WTC11 (cell line): ENCODE results near the gene UBR2. TPM values are rescaled to one million over a fixed set of nuclear protein-coding genes. Genes with fewer than 3 reads are reported as not detected.

Experiments
- AFF4 ChIP-seq: sonication (generic); formaldehyde crosslinking; IDR thresholded peaks from 2 replicates; pipeline ENCODE4 v1.8.1; 2023; ENCODE audit warnings: mild to moderate bottlenecking, missing genetic modification reagents, borderline replicate concordance
- CBFB ChIP-seq: sonication (generic); formaldehyde crosslinking; IDR thresholded peaks from 2 replicates; pipeline ENCODE4 v1.8.1; 2022; ENCODE audit warnings: mild to moderate bottlenecking, low read depth, missing genetic modification reagents
- CREM ChIP-seq: sonication (generic); formaldehyde crosslinking; IDR thresholded peaks from 2 replicates; pipeline ENCODE4 v1.8.1; 2022; ENCODE audit warnings: mild to moderate bottlenecking, missing genetic modification reagents, moderate library complexity
- CTCF ChIP-seq: fragments of 200-600 bp; IDR thresholded peaks from 2 replicates; pipeline ENCODE4 v1.8.0; 2022; ENCODE audit warnings: antibody characterized with exemption
- E2F1 ChIP-seq: sonication (generic); formaldehyde crosslinking; IDR thresholded peaks from 2 replicates; pipeline ENCODE4 v1.8.0; 2022; ENCODE audit warnings: mild to moderate bottlenecking, missing genetic modification reagents
- EMX1 ChIP-seq: fragments of 250-450 bp; sonication (Bioruptor Pico); IDR thresholded peaks from 2 replicates; pipeline ENCODE4 v1.8.0; 2021; ENCODE audit warnings: mild to moderate bottlenecking
- FOXK1 ChIP-seq: sonication (generic); formaldehyde crosslinking; IDR thresholded peaks from 2 replicates; pipeline ENCODE4 v1.8.0; 2022; ENCODE audit warnings: mild to moderate bottlenecking, moderate library complexity, missing genetic modification reagents
- FOXP4 ChIP-seq: sonication (generic); formaldehyde crosslinking; IDR thresholded peaks from 2 replicates; pipeline ENCODE4 v1.8.0; 2022; ENCODE audit warnings: mild to moderate bottlenecking, missing genetic modification reagents
- GABPB1 ChIP-seq: sonication (generic); formaldehyde crosslinking; IDR thresholded peaks from 2 replicates; pipeline ENCODE4 v1.8.1; 2023; ENCODE audit warnings: mild to moderate bottlenecking, missing genetic modification reagents
- GRHL2 ChIP-seq: fragments of 250-450 bp; sonication (Bioruptor Pico); IDR thresholded peaks from 2 replicates; pipeline ENCODE4 v1.8.0; 2022; ENCODE audit warnings: mild to moderate bottlenecking, moderate library complexity; ENCODE audit not compliant: insufficient replicate concordance, severe bottlenecking
- IRF1 ChIP-seq: sonication (generic); formaldehyde crosslinking; IDR thresholded peaks from 2 replicates; pipeline ENCODE4 v1.8.0; 2023; ENCODE audit warnings: missing genetic modification reagents
- MAX ChIP-seq: sonication (generic); formaldehyde crosslinking; IDR thresholded peaks from 2 replicates; pipeline ENCODE4 v1.8.0; 2022; ENCODE audit warnings: mild to moderate bottlenecking, missing genetic modification reagents
- MXD4 ChIP-seq: fragments of 250-450 bp; sonication (Bioruptor Pico); IDR thresholded peaks from 2 replicates; pipeline ENCODE4 v1.8.0; 2021; ENCODE audit warnings: mild to moderate bottlenecking, moderate library complexity, borderline replicate concordance
- MYBL2 ChIP-seq: sonication (generic); formaldehyde crosslinking; IDR thresholded peaks from 2 replicates; pipeline ENCODE4 v1.8.1; 2023; ENCODE audit warnings: mild to moderate bottlenecking, moderate library complexity, missing genetic modification reagents
- PRRX2 ChIP-seq: fragments of 250-450 bp; sonication (Bioruptor Pico); IDR thresholded peaks from 2 replicates; pipeline ENCODE4 v1.8.0; 2021; ENCODE audit warnings: mild to moderate bottlenecking
- RELA ChIP-seq: sonication (generic); formaldehyde crosslinking; IDR thresholded peaks from 2 replicates; pipeline ENCODE4 v1.8.1; 2022; ENCODE audit warnings: missing genetic modification reagents, mild to moderate bottlenecking, borderline replicate concordance
- RORB ChIP-seq: fragments of 250-450 bp; sonication (Bioruptor Pico); IDR thresholded peaks from 2 replicates; pipeline ENCODE4 v1.9.0; 2021; ENCODE audit warnings: mild to moderate bottlenecking
- SP1 ChIP-seq: sonication (generic); formaldehyde crosslinking; conservative IDR thresholded peaks from 2 replicates; pipeline ENCODE4 v1.8.1; 2022; ENCODE audit warnings: missing genetic modification reagents
- TCF7 ChIP-seq: sonication (generic); formaldehyde crosslinking; IDR thresholded peaks from 2 replicates; pipeline ENCODE4 v1.8.0; 2022; ENCODE audit warnings: mild to moderate bottlenecking, low read depth, missing genetic modification reagents, moderate library complexity
- TEAD1 ChIP-seq: sonication (generic); formaldehyde crosslinking; IDR thresholded peaks from 2 replicates; pipeline ENCODE4 v1.8.0; 2022; ENCODE audit warnings: mild to moderate bottlenecking, missing genetic modification reagents
- TP53 ChIP-seq: sonication (generic); formaldehyde crosslinking; IDR thresholded peaks from 2 replicates; pipeline ENCODE4 v1.8.1; 2023; ENCODE audit warnings: mild to moderate bottlenecking, missing genetic modification reagents
- USF2 ChIP-seq: sonication (generic); formaldehyde crosslinking; IDR thresholded peaks from 2 replicates; pipeline ENCODE4 v1.8.1; 2023; ENCODE audit warnings: mild to moderate bottlenecking, missing genetic modification reagents, moderate library complexity
- ZBTB21 ChIP-seq: sonication (generic); formaldehyde crosslinking; IDR thresholded peaks from 2 replicates; pipeline ENCODE4 v1.8.1; 2023; ENCODE audit warnings: mild to moderate bottlenecking, missing genetic modification reagents, borderline replicate concordance
- ZNF232 ChIP-seq: sonication (generic); formaldehyde crosslinking; IDR thresholded peaks from 2 replicates; pipeline ENCODE4 v1.8.0; 2022; ENCODE audit warnings: mild to moderate bottlenecking, missing genetic modification reagents
- ZNF396 ChIP-seq: fragments of 250-450 bp; sonication (Bioruptor Pico); IDR thresholded peaks from 2 replicates; pipeline ENCODE4 v1.8.0; 2021; ENCODE audit warnings: mild to moderate bottlenecking, moderate library complexity, borderline replicate concordance
- ZNF512 ChIP-seq: sonication (generic); formaldehyde crosslinking; IDR thresholded peaks from 2 replicates; pipeline ENCODE4 v1.8.1; 2022; ENCODE audit warnings: missing genetic modification reagents, borderline replicate concordance
- ZNF671 ChIP-seq: fragments of 250-450 bp; sonication (Bioruptor Pico); IDR thresholded peaks from 2 replicates; pipeline ENCODE4 v1.8.0; 2021; ENCODE audit warnings: mild to moderate bottlenecking
- total RNA-seq: library from RNA; stranded (reverse); gene quantifications from 3 replicates; pipeline ENCODE4 v1.2.3, GENCODE V29; 2021

UBR2 gene
- total RNA-seq, 1 experiment from 2014 or later: 18.8 TPM

GRCh38 chr6:42547407-42548329, 16.2 kb upstream of the UBR2 start (continued):
- TF ChIP-seq ZNF512 (no peak), CBFB (CRISPR knock-in tag) (no peak), FOXP4 (CRISPR knock-in tag) (no peak), MXD4 (CRISPR knock-in tag) (no peak), USF2 (CRISPR knock-in tag) (peak; percentile 88), IRF1 (CRISPR knock-in tag) (no peak), ZBTB21 (CRISPR knock-in tag) (no peak), TP53 (CRISPR knock-in tag) (no peak), CTCF (peak; percentile 98), TCF7 (CRISPR knock-in tag) (no peak), RELA (CRISPR knock-in tag) (no peak), ZNF671 (no peak), MAX (CRISPR knock-in tag) (peak; percentile 64; the same call in 1 of the 2 replicates), E2F1 (CRISPR knock-in tag) (no peak), EMX1 (CRISPR knock-in tag) (no peak), FOXK1 (CRISPR knock-in tag) (no peak), MYBL2 (CRISPR knock-in tag) (no peak), TEAD1 (CRISPR knock-in tag) (peak; percentile 66; the same call in 1 of the 2 replicates), RORB (CRISPR knock-in tag) (no peak), AFF4 (CRISPR knock-in tag) (no peak), CREM (CRISPR knock-in tag) (0 out of 2 replicates have a peak, but pooled peaks have one; percentile 50), GABPB1 (CRISPR knock-in tag) (no peak), PRRX2 (no peak), ZNF396 (CRISPR knock-in tag) (no peak), GRHL2 (CRISPR knock-in tag) (no peak), SP1 (peak; percentile 29; the same call in 1 of the 2 replicates), ZNF232 (CRISPR knock-in tag) (no peak)
